PC-9 (cell line): ENCODE results near the gene ACBD6. TPM values are rescaled to one million over a fixed set of nuclear protein-coding genes. Genes with fewer than 3 reads are reported as not detected.

Experiments
- BruUV-seq: library from RNA; stranded (reverse); fragments of 400-500 nt; replicated peaks from 2 replicates; lab custom pipeline; 2021; lab: Mats Ljungman, UMichigan
- CTCF ChIA-PET: fragments of 300-600 bp; sonication (Branson Sonifier 250); formaldehyde crosslinking; loops from one replicate; lab custom pipeline; 2022; ENCODE audit warnings: antibody characterized with exemption; lab: Charles Lee
- POLR2A ChIA-PET: fragments of 300-600 bp; sonication (Branson Sonifier 250); formaldehyde crosslinking; loops from one replicate; lab custom pipeline; 2022; ENCODE audit warnings: antibody characterized with exemption; ENCODE audit not compliant: unreplicated experiment; lab: Charles Lee
- DNase-seq, 2 experiments: peaks; one replicate each; pipeline versions ENCODE4 v3.0.0 to v3.0.0-alpha.2; 2015 to 2022; ENCODE audit warnings: mixed read lengths in 1 of 2
- H2AFZ ChIP-seq: fragments of 200-600 bp; sonication (generic); 2 replicates; pipeline ENCODE4 v1.8.1; 2017; ENCODE audit warnings: antibody characterized with exemption
- H3F3A ChIP-seq: fragments of 200-600 bp; sonication (generic); 2 replicates; pipeline ENCODE4 v1.8.1; 2017; ENCODE audit warnings: antibody characterized with exemption, mild to moderate bottlenecking, low read depth; ENCODE audit not compliant: insufficient read depth
- H3K27ac ChIP-seq: fragments of 200-600 bp; sonication (generic); 2 replicates; pipeline ENCODE4 v1.6.1; 2016; ENCODE audit warnings: mixed run types
- H3K27me3 ChIP-seq: fragments of 200-600 bp; sonication (generic); 2 replicates; pipeline ENCODE4 v1.6.1; 2016; ENCODE audit warnings: low read depth, mixed run types; ENCODE audit not compliant: insufficient read depth
- H3K36me3 ChIP-seq: fragments of 200-600 bp; sonication (generic); 2 replicates; pipeline ENCODE4 v1.6.1; 2016; ENCODE audit warnings: low read depth, mixed run types
- H3K4me1 ChIP-seq: fragments of 200-600 bp; sonication (generic); replicated peaks from 2 replicates; pipeline ENCODE4 v1.6.1; 2016; ENCODE audit warnings: mixed run types; ENCODE audit not compliant: insufficient read depth
- H3K4me2 ChIP-seq: fragments of 200-600 bp; sonication (generic); 2 replicates; pipeline ENCODE4 v1.6.1; 2017; ENCODE audit warnings: mixed run types
- H3K4me3 ChIP-seq: fragments of 200-600 bp; sonication (generic); 2 replicates; pipeline ENCODE4 v1.6.1; 2016; ENCODE audit warnings: mixed run types
- H3K79me2 ChIP-seq: fragments of 200-600 bp; sonication (generic); 2 replicates; pipeline ENCODE4 v1.6.1; 2017; ENCODE audit warnings: low read depth, mixed run types
- H3K9me2 ChIP-seq: fragments of 200-600 bp; sonication (generic); 2 replicates; pipeline ENCODE4 v1.8.1; 2017; ENCODE audit warnings: mild to moderate bottlenecking; ENCODE audit not compliant: insufficient read depth
- H3K9me3 ChIP-seq: fragments of 200-600 bp; sonication (generic); 2 replicates; pipeline ENCODE4 v1.8.1; 2016; ENCODE audit warnings: low read depth; ENCODE audit not compliant: insufficient read depth
- H4K20me1 ChIP-seq: fragments of 200-600 bp; sonication (generic); 2 replicates; pipeline ENCODE4 v1.8.1; 2017; ENCODE audit not compliant: insufficient read depth
- CTCF ChIP-seq: fragments of 200-600 bp; sonication (generic); conservative IDR thresholded peaks from 2 replicates; pipeline ENCODE4 v1.6.1; 2017; ENCODE audit warnings: mixed run types, antibody characterized with exemption, mild to moderate bottlenecking, moderate library complexity
- EZH2 ChIP-seq: fragments of 200-600 bp; sonication (generic); IDR thresholded peaks from 2 replicates; pipeline ENCODE4 v1.8.0; 2017; ENCODE audit warnings: antibody characterized with exemption, low read depth
- intact Hi-C: fragments of 100-400 bp; cut with micrococcal nuclease; formaldehyde crosslinking; loops from one replicate; pipeline ENCODE4 v1.10.0; 2022; ENCODE audit not compliant: unreplicated experiment
- total RNA-seq: library from RNA; stranded (reverse); gene quantifications from 2 replicates; pipeline ENCODE4 v1.2.3, GENCODE V29; 2021

The ACBD6 gene
- total RNA-seq, 1 experiment from 2014 or later: 61.0 TPM

- CTCF ChIA-PET: no interaction called here
- H3K4me2 ChIP-seq: no peak overlapping the region
- H3K9me3 ChIP-seq: 0 out of 2 replicates have a peak, but pooled peaks cover 3% of the 10 kb centered on the region
- peaks cover 28% of the 10 kb centered on the region for H3K4me1 ChIP-seq
- H2AFZ ChIP-seq: no peak overlapping the region
- peaks cover 3% of the 10 kb centered on the region; the same call in 1 of the 2 replicates for H3F3A ChIP-seq
- POLR2A ChIA-PET: no interaction called here
- H4K20me1 ChIP-seq: no peaks in the 10 kb centered on the region
- BruUV-seq: no TSS peak
- no peaks in the 10 kb centered on the region for H3K36me3 ChIP-seq
- H3K4me3 ChIP-seq: no peak overlapping the region
- intact Hi-C loops: no loop called here
- H3K27me3 ChIP-seq: no peaks in the 10 kb centered on the region
- no peak for DNase-seq
- TF ChIP-seq CTCF (no peak), EZH2 (no peak)
- H3K79me2 ChIP-seq: no peaks in the 10 kb centered on the region
- H3K9me2 ChIP-seq: no peaks in the 10 kb centered on the region
- H3K27ac ChIP-seq: no peak overlapping the region
These were observed 189.5 kb downstream of the ACBD6 start for GRCh38 chr1:180312926-180313325.

GRCh38 chr1:180311011-180311730 lies 191.2 kb downstream of the ACBD6 start:
- DNase-seq: no peak
- Histone ChIP-seq H3K4me1 (peaks cover 28% of the 10 kb centered on the region), H3K36me3 (no peaks in the 10 kb centered on the region), H3K4me3 (no peak overlapping the region), H3K4me2 (no peak overlapping the region), H3K79me2 (no peaks in the 10 kb centered on the region), H3K9me2 (no peaks in the 10 kb centered on the region), H2AFZ (no peak overlapping the region), H3K27me3 (no peaks in the 10 kb centered on the region), H3K27ac (no peak overlapping the region), H3F3A (peaks cover 3% of the 10 kb centered on the region; the same call in 1 of the 2 replicates), H4K20me1 (no peaks in the 10 kb centered on the region), H3K9me3 (0 out of 2 replicates have a peak, but pooled peaks cover 3% of the 10 kb centered on the region)
- BruUV-seq: no TSS peak
- CTCF ChIA-PET: no interaction called here
- TF ChIP-seq EZH2 (no peak), CTCF (no peak)
- intact Hi-C loops: no loop called here
- POLR2A ChIA-PET: no interaction called here

GRCh38 chr1:180310095-180310494 lies 192.3 kb downstream of the ACBD6 start:
- peak overlapping the region; percentile 42 for H3K27ac ChIP-seq
- ChIA-PET CTCF (no interaction called here), POLR2A (no interaction called here)
- no peaks in the 10 kb centered on the region for H3K9me2 ChIP-seq
- H3K9me3 ChIP-seq: 0 out of 2 replicates have a peak, but pooled peaks cover 3% of the 10 kb centered on the region
- no peak for TF ChIP-seq EZH2
- no peak for TF ChIP-seq CTCF
- H3K27me3 ChIP-seq: no peaks in the 10 kb centered on the region
- no TSS peak for BruUV-seq
- no peak overlapping the region for H3K4me3 ChIP-seq
- DNase-seq: peak in 1 of 2 experiments; percentile 66
- no peaks in the 10 kb centered on the region for H3K79me2 ChIP-seq
- no peaks in the 10 kb centered on the region for H4K20me1 ChIP-seq
- H3K4me2 ChIP-seq: no peak overlapping the region
- peaks cover 28% of the 10 kb centered on the region for H3K4me1 ChIP-seq
- no peak overlapping the region for H2AFZ ChIP-seq
- peaks cover 3% of the 10 kb centered on the region; the same call in 1 of the 2 replicates for H3F3A ChIP-seq
- intact Hi-C loops: no loop called here
- H3K36me3 ChIP-seq: no peaks in the 10 kb centered on the region
